HG03175 (cell line): ENCODE measurements around the gene NLGN2.

Source experiments
- ATAC-seq: cut with Tn5 transposase; IDR thresholded peaks from one replicate; pipeline ENCODE4 v1.9.1; 2021; ENCODE audit warnings: mild to moderate bottlenecking, moderate library complexity; ENCODE audit not compliant: unreplicated experiment

NLGN2 gene

GRCh38 chr17:7411427-7411750 is 3.7 kb downstream of the NLGN2 start:
- ATAC-seq: no peak

GRCh38 chr17:7413346-7413985 is 5.8 kb downstream of the NLGN2 start:
- no peak for ATAC-seq

GRCh38 chr17:7414837-7415236 is 7.2 kb downstream of the NLGN2 start:
- ATAC-seq: no peak

- no peak for ATAC-seq
Measured at GRCh38 chr17:7415784-7416183, 8.1 kb downstream of the NLGN2 start.

- no peak for ATAC-seq
Measured at GRCh38 chr17:7416323-7416722, 8.7 kb downstream of the NLGN2 start.

- no peak for ATAC-seq
Measured at GRCh38 chr17:7417056-7417655, 9.5 kb downstream of the NLGN2 start.

GRCh38 chr17:7418472-7419152 is 11.0 kb downstream of the NLGN2 start:
- ATAC-seq: no peak

- ATAC-seq: no peak
Measured at GRCh38 chr17:7419819-7420610, 12.4 kb downstream of the NLGN2 start, which contains the start of gene SPEM1. Gene SPEM1 (plus strand): TSS chr17:7420324. CDS start chr17:7420385, 61 bp downstream.

GRCh38 chr17:7421186-7421585 is 13.5 kb downstream of the NLGN2 start:
- ATAC-seq: no peak

GRCh38 chr17:7423679-7424078 is 16.0 kb downstream of the NLGN2 start:
- ATAC-seq: no peak

- ATAC-seq: no peak
Measured at GRCh38 chr17:7425316-7425715, 17.7 kb downstream of the NLGN2 start, which contains the start of gene SPEM2. Gene SPEM2 (plus strand): TSS chr17:7425616. CDS start chr17:7425689, 73 bp downstream.

GRCh38 chr17:7425756-7426155 is 18.1 kb downstream of the NLGN2 start:
- no peak for ATAC-seq

GRCh38 chr17:7426203-7426863 is 18.7 kb downstream of the NLGN2 start:
- ATAC-seq: no peak

- no peak for ATAC-seq
Measured at GRCh38 chr17:7426896-7427489, 19.3 kb downstream of the NLGN2 start.

GRCh38 chr17:7427549-7427948 is 19.9 kb downstream of the NLGN2 start:
- ATAC-seq: no peak

GRCh38 chr17:7428557-7428956 is 20.9 kb downstream of the NLGN2 start, which contains the start of gene SPEM3:
Gene SPEM3 (plus strand): TSS chr17:7428857. CDS start chr17:7428903, 46 bp downstream.
- no peak for ATAC-seq

- no peak for ATAC-seq
Measured at GRCh38 chr17:7429722-7430121, 22.1 kb downstream of the NLGN2 start.

GRCh38 chr17:7431231-7431630 is 23.6 kb downstream of the NLGN2 start:
- no peak for ATAC-seq

GRCh38 chr17:7432296-7432695 is 24.7 kb downstream of the NLGN2 start:
- no peak for ATAC-seq
